K562 (cell line): ENCODE data around the gene ATG7. TPM values are rescaled to one million over a fixed set of nuclear protein-coding genes. Genes with fewer than 3 reads are reported as not detected.

Source experiments
- ATAC-seq: fragments of 200-7000 bp; cut with Tn5 transposase; 3 replicates; pipeline ENCODE4 v1.9.1; 2020; ENCODE audit warnings: moderate library complexity
- BruUV-seq: library from RNA; stranded (reverse); fragments of 400-500 nt; replicated peaks from 2 replicates; lab custom pipeline; 2021; lab: Mats Ljungman, UMichigan
- CTCF ChIA-PET: fragments of 300-600 bp; formaldehyde crosslinking; extraction: SDS; loops from one replicate; lab custom pipeline; 2021; ENCODE audit warnings: low intra/inter-chr PET ratio; lab: Yijun Ruan, JAX
- POLR2A ChIA-PET: fragments of 300-600, 350-650 bp; sonication (Branson Sonifier 250); formaldehyde crosslinking; extraction: SDS; loops from one replicate; lab custom pipeline; 2021; ENCODE audit warnings: antibody characterized with exemption, inconsistent platforms; lab: Yijun Ruan, JAX
- DNase-seq, 4 experiments: peaks; one replicate each; pipeline versions ENCODE4 v3.0.0 to v3.0.0-alpha.2; 2011 to 2018; ENCODE audit warnings: low spot score in 3 of 4, mixed read lengths in 3 of 4; ENCODE audit errors: extremely low read depth in 1 of 4
- FAIRE-seq: peaks from 2 replicates; lab custom pipeline; 2011; peaks lifted over from hg19 to GRCh38; lab: Jason Lieb, UNC
- H2AFZ ChIP-seq: 2 replicates; pipeline ENCODE4 v1.6.0; 2011; ENCODE audit warnings: low read depth, low read length, control low read depth, inconsistent platforms
- H3K27ac ChIP-seq: fragments of 200-600 bp; 3 replicates; pipeline ENCODE4 v1.8.0; 2011; ENCODE audit warnings: low read depth, mild to moderate bottlenecking, control low read depth, inconsistent platforms, low read length, moderate library complexity, mixed read lengths; ENCODE audit errors: extremely low read depth
- H3K27me3 ChIP-seq, 2 experiments: fragments of 300-600 bp in 1 of 2; 2 replicates in 1 of 2; 3 replicates in 1 of 2; pipeline versions ENCODE4 v1.6.0 to v1.8.0; 2011; ENCODE audit warnings: inconsistent platforms in 2 of 2, low read length in 2 of 2, mild to moderate bottlenecking in 1 of 2, mixed read lengths in 1 of 2, moderate library complexity in 1 of 2; ENCODE audit not compliant: control insufficient read depth in 2 of 2, insufficient read depth in 2 of 2
- H3K36me3 ChIP-seq: fragments of 300-600 bp; 3 replicates; pipeline ENCODE4 v1.8.0; 2011; ENCODE audit warnings: mild to moderate bottlenecking, low read length, inconsistent platforms; ENCODE audit not compliant: control insufficient read depth, insufficient read depth
- H3K4me1 ChIP-seq, 2 experiments: fragments of 200-600 bp in 1 of 2; replicated peaks in 1 of 2; 2 replicates in 1 of 2; 3 replicates in 1 of 2; pipeline versions ENCODE4 v1.5.1 to v1.8.0; 2011; ENCODE audit warnings: inconsistent platforms in 2 of 2, low read length in 2 of 2, mild to moderate bottlenecking in 1 of 2, mixed read lengths in 1 of 2, moderate library complexity in 1 of 2; ENCODE audit not compliant: control insufficient read depth in 2 of 2, insufficient read depth in 2 of 2
- H3K4me2 ChIP-seq: 2 replicates; pipeline ENCODE4 v1.6.1; 2011; ENCODE audit warnings: low read length, control low read depth, inconsistent platforms, mixed read lengths; ENCODE audit not compliant: insufficient read depth
- H3K4me3 ChIP-seq: fragments of 200-600 bp; sonication (generic), shearing (Covaris generic); 2 replicates; pipeline ENCODE4 v1.5.1; 2016; ENCODE audit warnings: control low read depth, inconsistent platforms
- H3K79me2 ChIP-seq: fragments of 200-600 bp; 3 replicates; pipeline ENCODE4 v1.8.0; 2011; ENCODE audit warnings: low read length, inconsistent platforms; ENCODE audit not compliant: control insufficient read depth, insufficient read depth
- H3K9ac ChIP-seq, 2 experiments: 2 replicates each; pipeline versions ENCODE4 v1.6.0 to v1.6.1; 2011; ENCODE audit warnings: low read depth in 2 of 2, low read length in 2 of 2, control low read depth in 1 of 2, inconsistent platforms in 1 of 2, mild to moderate bottlenecking in 1 of 2, mixed read lengths in 1 of 2; ENCODE audit not compliant: insufficient read depth in 1 of 2
- H3K9me1 ChIP-seq: one replicate; pipeline ENCODE4 v1.6.0; 2011; ENCODE audit warnings: inconsistent platforms, mild to moderate bottlenecking, low read length, moderate library complexity; ENCODE audit not compliant: control insufficient read depth, insufficient read depth
- H3K9me3 ChIP-seq: replicated peaks from 2 replicates; pipeline ENCODE4 v1.5.1; 2011; ENCODE audit warnings: low read depth, low read length, inconsistent platforms; ENCODE audit not compliant: control insufficient read depth, insufficient read depth
- H4K20me1 ChIP-seq: replicated peaks from 2 replicates; pipeline ENCODE4 v1.6.1; 2011; ENCODE audit warnings: low read length, inconsistent platforms, mixed read lengths; ENCODE audit not compliant: control insufficient read depth, insufficient read depth
- C11orf30 ChIP-seq: fragments of 450-650 bp; IDR thresholded peaks from 2 replicates; pipeline ENCODE4 v1.6.1; 2016; ENCODE audit warnings: low read depth, mild to moderate bottlenecking
- JUN ChIP-seq, 2 experiments: sonication (generic) in 1 of 2; formaldehyde crosslinking in 1 of 2; IDR thresholded peaks; 2 replicates each; pipeline versions ENCODE4 v1.6.1 to v1.8.0; 2012 to 2022; ENCODE audit warnings: borderline replicate concordance in 2 of 2, mild to moderate bottlenecking in 2 of 2, improper control_type of control experiment in 1 of 2, low read depth in 1 of 2, low read length in 1 of 2, missing genetic modification reagents in 1 of 2
- MAZ ChIP-seq, 2 experiments: fragments of 450-650 bp in 1 of 2; sonication (generic) in 1 of 2; formaldehyde crosslinking; IDR thresholded peaks in 1 of 2; conservative IDR thresholded peaks in 1 of 2; 2 replicates each; pipeline versions ENCODE4 v1.4.0 to v1.5.0; 2020; ENCODE audit warnings: mild to moderate bottlenecking in 1 of 2, missing genetic modification reagents in 1 of 2
- MCM2 ChIP-seq: fragments of 450-650 bp; IDR thresholded peaks from 2 replicates; pipeline ENCODE4 v1.6.1; 2017; ENCODE audit warnings: low read depth, mild to moderate bottlenecking
- PCBP1 ChIP-seq: fragments of 200-400 bp; formaldehyde crosslinking; IDR thresholded peaks from 2 replicates; pipeline ENCODE4 v1.6.1; 2018; ENCODE audit warnings: mild to moderate bottlenecking, low read depth, low read length; ENCODE audit not compliant: poor library complexity, severe bottlenecking
- YBX1 ChIP-seq: fragments of 450-650 bp; IDR thresholded peaks from 2 replicates; pipeline ENCODE4 v1.7.1; 2016; ENCODE audit warnings: mild to moderate bottlenecking
- ZBTB17 ChIP-seq: fragments of 450-650 bp; formaldehyde crosslinking; IDR thresholded peaks from 2 replicates; pipeline ENCODE4 v1.4.0; 2020; ENCODE audit warnings: mild to moderate bottlenecking
- ZFP1 ChIP-seq: fragments of 450-650 bp; formaldehyde crosslinking; IDR thresholded peaks from 2 replicates; pipeline ENCODE4 v1.4.0; 2020; ENCODE audit warnings: mild to moderate bottlenecking, mixed read lengths
- WGBS: fragments of 100-300 bp; shearing (Covaris generic); methylation state at CpG from one replicate; pipeline ENCODE4 v1.1.6; 2016; ENCODE audit warnings: low coverage, mixed read lengths; ENCODE audit not compliant: insufficient coverage; ENCODE audit errors: missing lambda C conversion rate; 5-methylcytosine and 5-hydroxymethylcytosine counted together
- in situ Hi-C: fragments of 300-500 bp; cut with MboI; formaldehyde crosslinking; loops from 4 replicates; pipeline ENCODE4 v1.15.0; 2018; ENCODE audit warnings: inconsistent platforms, mixed read lengths
- intact Hi-C: fragments of 100-400 bp; cut with micrococcal nuclease; formaldehyde crosslinking; loops from 2 replicates; pipeline ENCODE4 v1.14.2; 2022
- polyA plus RNA-seq, 8 experiments: library from polyadenylated mRNA; depleted of rRNA in 4 of 8; stranded (reverse) in 5 of 8; unstranded in 3 of 8; fragments of >200 nt; fragmentation: Nextera tagmentation in 2 of 8; fragmentation: Illumina TruSeq in 1 of 8; extraction: Ambion mirVana in 2 of 8; extraction: Trizol in 1 of 8; gene quantifications; 2 replicates each; pipeline versions ENCODE4 v1.2.1 to v1.2.3, GENCODE V29; 2011 to 2014; ENCODE audit warnings: inconsistent platforms in 1 of 8, missing spikeins in 1 of 8
- total RNA-seq, 7 experiments: library from RNA; depleted of rRNA in 6 of 7; stranded (reverse); fragments of >200 nt in 6 of 7; fragmentation: Illumina TruSeq in 2 of 7; extraction: Trizol in 2 of 7; gene quantifications; 2 replicates each; pipeline versions ENCODE4 v1.2.1 to v1.2.3, GENCODE V29; 2011 to 2021; ENCODE audit warnings: low replicate concordance in 1 of 7
- TF ChIP-seq, protein P1 (sequence below): fragments of 250-450 bp; sonication (Bioruptor Pico); IDR thresholded peaks from 2 replicates; pipeline ENCODE4 v1.5.0; 2021

ATG7 gene
- total and polyA plus RNA-seq, 9 of the 15 experiments (the other 6 are each of a cell fraction or from before 2014, with no cell fraction given) = 18.3 to 45.3 (median 33.6) TPM

- TF ChIP-seq MCM2 (no peak), PCBP1 (no peak), MAZ (CRISPR knock-in tag; conservative IDR thresholded peaks at IDR 0.05 in 1 of 2, IDR thresholded peaks at IDR 0.05 in 1 of 2) (no peak)
Observed at GRCh38 chr3:11602239-11602840, 330.1 kb downstream of the ATG7 start (continued).

- H3K9me3 ChIP-seq = no peaks in the 10 kb centered on the region
- peaks cover 13% of the 10 kb centered on the region for H3K79me2 ChIP-seq
- H3K4me3 ChIP-seq = no peak overlapping the region
- no peak for FAIRE-seq
- intact Hi-C loops = no loop called here
- no TSS peak for BruUV-seq
- no peak overlapping the region for H2AFZ ChIP-seq
- no peak for ATAC-seq
- no peaks in the 10 kb centered on the region for H3K27me3 ChIP-seq
- in situ Hi-C loops = no loop called here
- H3K36me3 ChIP-seq = peaks cover 5% of the 10 kb centered on the region; the same call in 2 of the 3 replicates
- H4K20me1 ChIP-seq = no peaks in the 10 kb centered on the region
- no peaks in the 10 kb centered on the region for H3K9me1 ChIP-seq
- CTCF ChIA-PET = no interaction called here
- H3K4me1 ChIP-seq = peaks cover 8 to 13% of the 10 kb centered on the region in 2 experiments; a peak in 4 of 5 replicates
- WGBS = 64% methylated on average over 5 of the region's 5 CpGs
- POLR2A ChIA-PET = interaction anchor here (0.7 kb wide), 1 partner anchor 102 kb away, joined by 4 read pairs; no protein-coding TSS in a partner anchor
- H3K9ac ChIP-seq = no peak overlapping the region
- no peak overlapping the region for H3K27ac ChIP-seq
- no peak overlapping the region for H3K4me2 ChIP-seq
- TF ChIP-seq ZBTB17 (no peak), ZFP1 (CRISPR knock-in tag) (no peak), YBX1 (no peak), C11orf30 (no peak), JUN (IDR thresholded peaks at IDR 0.05; ENCODE audit: borderline replicate concordance, low read depth, low read length) (no peak), JUN (CRISPR knock-in tag; IDR thresholded peaks at IDR 0.05; ENCODE audit: borderline replicate concordance) (no peak)
- TF ChIP-seq, protein P1, sequence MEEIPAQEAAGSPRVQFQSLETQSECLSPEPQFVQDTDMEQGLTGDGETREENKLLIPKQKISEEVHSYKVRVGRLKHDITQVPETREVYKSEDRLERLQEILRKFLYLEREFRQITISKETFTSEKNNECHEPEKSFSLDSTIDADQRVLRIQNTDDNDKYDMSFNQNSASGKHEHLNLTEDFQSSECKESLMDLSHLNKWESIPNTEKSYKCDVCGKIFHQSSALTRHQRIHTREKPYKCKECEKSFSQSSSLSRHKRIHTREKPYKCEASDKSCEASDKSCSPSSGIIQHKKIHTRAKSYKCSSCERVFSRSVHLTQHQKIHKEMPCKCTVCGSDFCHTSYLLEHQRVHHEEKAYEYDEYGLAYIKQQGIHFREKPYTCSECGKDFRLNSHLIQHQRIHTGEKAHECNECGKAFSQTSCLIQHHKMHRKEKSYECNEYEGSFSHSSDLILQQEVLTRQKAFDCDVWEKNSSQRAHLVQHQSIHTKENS (CRISPR knock-in tag) = no peak
- TF ChIP-seq, all 486 proteins: peak for 0
- no peak for DNase-seq
Observed at GRCh38 chr3:11602886-11603527, 330.8 kb downstream of the ATG7 start.
